Hippocampal formation (tissue), 2 donors: ENCODE results near the gene HPS4.
"Not testable (repeated sequence)": the region's sequence is repeated elsewhere in the genome, so short reads cannot be mapped to it uniquely, and the experiment has no call there.

Experiments
- DNase-seq, 2 donors: peaks; one replicate each; lab custom pipeline; 2025; lab: John Stamatoyannopoulos, UW

Gene HPS4

DNA sequence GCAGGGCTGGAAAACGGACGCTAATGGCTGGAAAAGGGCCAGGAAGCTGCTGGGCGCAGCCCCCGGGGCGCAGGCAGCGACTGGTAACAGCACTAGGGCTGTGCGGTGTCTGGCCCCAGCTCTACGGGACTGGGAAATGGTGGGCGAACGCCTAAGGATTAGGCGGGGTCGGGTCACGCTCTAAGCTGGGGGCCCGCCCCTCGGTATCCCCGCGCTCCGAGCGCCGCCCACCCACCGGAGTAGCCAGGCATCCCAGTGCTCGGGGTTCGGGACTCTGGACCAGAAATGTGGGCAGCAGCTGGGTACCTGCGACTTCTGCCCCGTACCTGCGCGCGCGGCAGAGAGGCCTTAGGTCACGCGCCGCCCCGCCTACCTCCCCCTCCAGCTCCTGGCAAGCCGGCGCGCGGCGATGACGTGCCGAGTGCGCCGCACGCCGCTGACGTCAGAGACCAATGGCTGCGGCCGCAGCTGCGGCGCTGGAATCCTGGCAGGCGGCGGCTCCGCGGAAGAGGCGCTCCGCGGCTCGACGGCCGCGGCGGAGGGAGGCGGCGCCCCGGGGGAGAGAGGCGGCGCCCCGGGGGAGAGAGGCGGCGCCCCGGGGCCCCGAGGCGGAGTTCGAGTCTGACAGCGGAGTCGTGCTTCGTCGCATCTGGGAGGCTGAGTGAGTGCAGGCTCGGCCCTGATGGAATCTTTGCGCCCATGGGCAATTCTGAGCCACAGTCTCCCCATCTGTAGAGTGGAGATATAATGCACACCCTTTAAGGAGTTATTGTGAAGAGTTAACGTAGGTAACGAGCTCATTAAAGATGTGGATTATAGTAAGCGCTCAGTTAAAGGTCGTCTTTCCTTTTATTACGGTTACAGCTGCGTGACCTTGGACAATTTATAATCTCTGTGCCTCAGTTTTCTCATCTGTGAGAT, at the start of gene HPS4, which contains the start of gene SRRD:
Gene HPS4 (minus strand): TSS at position 345 of the 921 bp plus-strand sequence. CDS start 2,021 bp downstream, outside the sequence.
Gene SRRD (plus strand): TSS at position 439 of the 921 bp plus-strand sequence. CDS start 14 bp downstream, at position 453.
- peak; percentile 59 to 82 for DNase-seq

DNA sequence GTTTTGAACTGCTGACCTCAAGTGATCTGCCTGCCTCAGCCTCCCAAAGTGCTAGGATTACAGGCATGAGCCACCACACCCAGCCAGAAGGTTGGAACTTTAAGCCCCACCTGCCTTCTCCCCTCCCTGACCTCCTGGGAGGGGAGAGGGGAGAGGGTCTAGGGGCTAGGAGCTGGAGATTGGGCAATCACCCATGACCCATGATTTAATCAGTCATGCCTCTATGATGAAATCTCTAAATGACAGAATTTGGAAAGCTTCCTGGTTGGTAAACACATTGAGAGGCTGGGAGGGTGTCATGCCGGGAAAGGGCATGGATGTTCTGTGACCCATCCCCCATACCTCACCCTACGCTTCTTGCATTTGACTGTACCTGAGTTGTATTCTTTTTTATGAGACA, 45.8 kb upstream of the HPS4 start:
- DNase-seq, result no peak

DNA sequence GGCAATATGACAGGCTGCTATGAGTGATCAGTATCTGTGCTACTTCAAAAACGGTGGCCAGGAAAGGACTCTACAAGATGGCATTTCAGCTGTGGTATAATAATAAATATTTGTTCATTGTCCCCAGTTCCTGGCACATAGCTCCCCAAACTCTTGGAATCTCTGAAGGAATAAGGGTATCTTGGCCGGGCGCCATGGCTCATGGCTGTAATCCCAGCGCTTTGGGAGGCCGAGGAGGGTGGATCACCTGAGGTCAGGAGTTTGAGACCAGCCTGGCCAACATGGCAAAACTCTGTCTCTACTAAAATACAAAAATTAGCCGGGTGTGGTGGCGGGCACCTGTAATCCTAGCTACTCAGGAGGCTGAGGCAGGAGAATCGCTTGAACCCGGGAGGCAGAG, 44.9 kb upstream of the HPS4 start:
- not testable (repeated sequence) for DNase-seq

DNA sequence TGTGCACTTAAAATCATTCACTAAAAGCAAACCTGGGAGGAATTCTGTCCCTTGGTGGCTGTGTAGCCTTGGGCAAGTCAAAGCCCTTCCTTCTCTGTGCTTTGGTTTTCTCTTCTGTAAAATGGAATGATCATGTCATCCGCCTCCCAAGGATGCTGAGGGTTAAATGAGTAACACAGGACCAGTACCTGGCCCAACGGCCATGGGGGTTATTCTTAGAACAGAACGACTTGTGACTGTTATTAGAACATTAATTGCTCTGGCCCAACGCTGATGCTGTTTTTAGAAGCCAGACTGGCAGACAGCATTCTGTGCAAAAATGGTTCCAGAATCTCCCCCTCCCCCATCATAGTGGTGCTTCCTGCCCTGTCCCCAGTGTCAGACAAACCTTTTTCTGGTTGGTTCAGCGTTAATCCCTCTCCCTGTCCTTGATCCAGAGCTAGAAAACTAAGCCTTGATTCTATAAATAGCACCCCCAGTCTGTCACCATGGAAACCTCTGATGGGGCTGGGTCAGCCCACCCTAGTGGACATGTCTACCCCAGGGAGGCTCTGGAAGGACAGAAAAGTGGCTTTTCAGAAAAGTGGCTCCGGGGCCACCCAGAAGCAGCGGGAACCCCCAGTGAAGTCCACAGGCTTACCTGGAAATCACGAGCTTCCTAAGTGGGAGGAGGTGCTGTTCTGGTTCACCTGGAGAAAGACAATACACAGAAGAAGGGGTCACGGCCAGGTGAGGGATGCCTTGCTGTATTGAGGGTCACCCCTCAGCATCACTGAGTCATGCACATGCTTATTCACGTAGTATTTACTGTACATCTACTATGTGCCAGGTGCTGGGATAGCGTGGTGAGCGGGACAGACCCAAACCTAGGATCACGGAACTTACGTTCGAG, 44.2 kb upstream of the HPS4 start:
- no peak for DNase-seq

DNA sequence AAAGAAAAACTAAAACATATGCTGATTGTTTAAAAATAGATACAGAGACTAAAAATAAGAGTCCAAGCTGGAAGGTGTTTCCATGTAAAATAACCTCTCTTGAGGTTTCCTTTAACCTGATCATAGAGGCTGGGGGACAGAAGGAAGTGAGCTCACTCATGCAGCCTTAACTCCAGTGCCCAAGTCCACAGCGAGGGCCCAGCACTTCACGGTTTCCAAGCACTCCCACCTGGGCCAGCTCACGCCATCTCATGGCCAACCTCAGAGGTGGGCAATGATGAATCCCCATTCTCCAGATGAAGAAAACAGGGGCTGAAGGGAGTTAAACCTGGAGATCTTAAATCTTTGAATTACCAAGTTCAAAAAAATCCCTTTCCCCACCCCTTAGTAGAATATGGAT, 43.6 kb upstream of the HPS4 start:
- no peak for DNase-seq

DNA sequence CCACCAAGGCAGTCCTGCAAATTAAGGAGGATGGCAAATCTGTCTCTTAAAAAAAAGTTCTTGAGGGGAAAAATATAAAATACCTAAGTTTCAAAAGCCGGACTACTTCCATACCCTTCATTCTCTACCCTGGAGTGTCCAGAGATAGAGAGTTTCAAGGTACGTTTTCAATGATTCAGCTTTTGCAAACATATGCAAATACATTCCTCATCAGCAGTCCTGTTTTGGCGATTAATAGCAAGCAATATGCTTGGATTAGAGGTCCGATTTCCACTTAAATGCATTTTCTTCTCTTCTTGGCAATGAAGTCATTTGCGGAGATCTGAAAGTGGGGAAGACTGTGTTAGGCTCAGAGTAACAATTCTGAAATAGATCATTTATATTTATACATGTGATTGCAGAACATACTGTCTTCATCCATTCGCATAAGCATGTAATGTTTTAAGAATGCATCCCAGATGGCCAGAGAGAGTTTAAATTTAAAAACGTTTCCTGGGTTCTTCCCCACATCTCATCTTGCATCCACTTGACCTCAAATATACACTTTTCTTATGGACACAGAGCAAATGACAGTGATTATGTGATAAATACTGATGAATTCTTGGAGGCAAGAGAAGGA, 42.5 kb upstream of the HPS4 start:
- DNase-seq, result no peak

DNA sequence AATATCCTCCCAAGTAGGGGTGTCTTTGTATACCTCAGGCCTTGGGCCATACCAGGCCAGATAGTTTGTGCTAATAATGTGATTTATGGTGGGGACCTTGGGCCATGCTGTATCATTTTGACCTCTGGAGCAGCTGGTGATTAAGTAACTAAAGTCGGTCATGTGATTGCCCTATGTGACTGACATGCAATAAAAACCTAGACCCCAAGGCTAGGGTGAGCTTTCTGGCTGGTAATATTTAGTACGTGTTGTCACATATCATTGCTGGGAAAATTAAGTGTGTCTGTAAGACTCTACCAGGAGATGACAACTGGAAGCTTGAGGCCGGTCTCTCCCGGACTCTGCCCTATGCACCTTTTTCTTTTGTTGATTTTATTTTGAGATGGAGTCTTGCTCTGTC, 41.3 kb upstream of the HPS4 start:
- DNase-seq, result no peak

DNA sequence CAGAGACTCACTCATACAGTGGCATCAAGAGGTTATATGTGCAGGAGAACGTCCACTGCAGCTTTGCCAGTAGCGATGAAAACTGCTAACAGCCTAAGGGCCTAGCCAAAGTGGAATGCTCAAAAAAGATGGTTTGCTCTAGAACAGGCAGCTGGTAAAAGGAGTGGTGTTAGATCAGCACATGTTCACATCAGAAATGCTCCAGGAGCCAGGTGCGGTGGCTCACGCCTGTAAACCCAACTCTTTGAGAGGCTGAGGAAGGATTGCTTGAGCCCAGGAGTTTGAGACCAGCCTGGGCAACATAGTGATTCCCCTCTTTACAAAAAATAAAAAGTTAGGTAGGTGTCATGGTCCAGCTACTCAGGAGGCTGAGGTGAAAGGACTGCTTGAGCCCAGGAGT, 39.0 kb upstream of the HPS4 start:
- peak in 1 of 2 donors; percentile 11 for DNase-seq

DNA sequence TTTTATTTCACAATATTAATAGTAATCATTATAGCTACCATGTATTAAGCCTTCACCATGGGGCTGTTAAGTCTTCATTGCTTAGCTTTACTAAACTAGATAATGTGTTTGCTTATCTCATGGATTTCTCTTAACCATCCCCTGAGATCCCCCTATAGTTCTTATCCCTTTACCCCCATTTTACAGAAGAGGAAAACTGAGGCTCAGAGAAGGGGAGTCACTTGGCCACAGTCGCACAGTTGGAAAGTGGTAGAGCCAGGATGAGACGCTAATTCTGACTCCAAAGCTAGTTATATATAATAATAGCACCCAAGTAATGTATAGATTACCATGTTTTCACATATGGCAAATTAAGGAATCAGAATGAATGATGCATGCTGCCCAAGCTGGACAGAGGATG, 38.4 kb upstream of the HPS4 start:
- DNase-seq, result no peak

DNA sequence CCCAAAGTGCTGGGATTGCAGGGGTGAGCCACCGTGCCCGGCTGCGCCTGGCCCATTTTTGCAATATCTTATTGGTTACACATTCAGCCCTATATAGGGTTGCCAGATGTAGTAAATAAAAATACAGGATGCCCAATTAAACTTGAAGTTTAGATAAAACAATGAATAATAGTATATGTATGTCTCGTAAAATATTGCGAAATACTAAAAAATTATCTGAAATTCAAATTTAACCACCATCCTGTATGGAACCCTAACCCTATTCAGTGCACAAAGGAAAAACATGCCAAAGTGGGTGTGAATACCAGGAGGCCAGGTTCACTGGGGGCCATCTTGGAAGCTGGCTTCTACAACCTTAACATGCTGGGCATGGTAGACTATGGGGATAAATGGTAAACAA, 33.8 kb upstream of the HPS4 start:
- no peak for DNase-seq

DNA sequence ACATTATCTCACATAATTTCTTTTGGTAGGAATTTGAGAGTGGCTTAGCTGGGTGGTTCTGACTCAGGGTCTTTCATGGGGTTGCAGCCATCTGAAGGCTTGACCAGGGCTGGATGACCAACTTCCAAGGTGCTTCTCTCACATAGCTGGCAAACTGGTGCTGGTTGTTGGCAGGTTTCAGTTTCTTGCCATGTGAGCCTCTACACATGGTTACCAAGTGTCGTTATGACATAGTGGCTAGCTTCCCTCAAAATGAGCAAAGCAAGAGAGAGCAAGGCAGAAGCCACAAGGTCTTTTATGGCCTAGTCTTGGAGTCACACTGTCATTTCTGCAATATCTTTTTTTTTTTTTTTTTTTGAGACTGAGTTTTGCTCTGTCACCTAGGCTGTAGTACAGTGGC, 32.9 kb upstream of the HPS4 start:
- DNase-seq, result no peak

DNA sequence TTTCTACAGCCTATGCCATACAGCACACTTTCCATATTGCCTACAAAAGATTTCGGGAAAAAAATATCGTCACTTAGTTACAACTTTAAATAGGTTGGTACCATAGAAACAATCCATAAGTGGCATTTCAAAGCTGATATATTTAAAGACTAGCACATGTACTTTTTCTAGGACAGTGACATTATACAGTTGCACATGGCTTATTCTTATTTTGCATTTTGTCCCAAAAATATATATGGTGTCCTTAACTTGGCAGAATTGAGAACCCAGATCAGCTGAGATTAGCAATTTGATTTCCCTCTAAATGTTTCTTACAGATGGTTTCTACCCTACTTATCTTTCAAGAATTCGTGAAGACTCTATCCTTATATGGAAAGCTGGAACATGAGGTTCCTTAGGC, 32.3 kb upstream of the HPS4 start:
- DNase-seq, result peak in 1 of 2 donors; percentile 43

DNA sequence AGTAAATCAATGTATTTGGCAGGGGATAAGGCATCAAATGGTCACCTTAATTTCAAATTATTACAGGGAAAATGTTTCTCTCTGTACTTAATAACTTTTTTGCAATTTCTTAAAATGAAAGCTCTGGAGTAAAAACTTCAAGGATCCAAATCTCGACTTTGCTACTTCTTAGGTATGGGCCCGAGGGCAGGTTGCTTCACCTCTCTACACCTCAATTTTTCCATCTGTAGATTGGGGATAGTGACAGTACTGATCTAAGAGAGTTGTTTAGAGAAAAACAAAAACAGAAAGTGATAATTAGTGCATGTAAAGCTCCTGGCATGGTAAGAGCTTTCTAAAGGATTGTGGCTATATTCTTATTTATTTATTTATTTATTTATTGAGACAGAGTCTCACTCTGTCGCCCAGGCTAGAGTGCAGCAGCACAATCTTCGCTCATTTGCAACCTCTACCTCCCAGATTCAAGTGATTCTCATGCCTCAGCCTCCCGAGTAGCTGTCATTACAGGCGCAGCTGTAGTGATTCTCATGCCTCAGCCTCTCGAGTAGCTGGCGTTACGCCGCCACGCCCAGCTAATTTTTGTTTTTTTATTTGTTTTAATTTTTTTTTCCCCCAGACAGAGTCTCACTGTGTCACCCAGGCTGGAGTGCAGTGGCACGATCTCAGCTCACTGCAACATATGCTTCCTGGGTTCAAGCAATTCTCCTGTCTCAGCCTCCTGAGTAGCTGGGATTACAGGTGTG, 31.0 kb upstream of the HPS4 start:
- DNase-seq, result no peak

DNA sequence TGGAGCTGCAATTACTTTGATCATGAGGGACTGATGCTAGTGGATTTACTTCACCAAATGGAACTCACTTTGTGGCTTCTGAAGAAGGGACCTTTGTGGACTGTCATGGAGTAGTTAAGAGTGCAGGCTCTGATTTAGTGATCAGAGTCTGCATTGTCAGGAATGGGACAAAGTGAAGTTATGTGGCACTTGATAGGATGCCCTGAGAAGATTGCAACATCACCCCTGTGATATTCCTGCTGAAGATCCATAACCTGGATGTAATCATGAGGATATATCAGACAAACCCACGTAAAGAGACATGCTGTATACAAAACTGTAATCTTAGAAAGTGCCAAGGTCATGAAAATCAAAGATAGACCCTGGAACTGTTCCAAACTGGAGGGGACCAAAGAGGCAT, 30.3 kb upstream of the HPS4 start:
- no peak for DNase-seq

DNA sequence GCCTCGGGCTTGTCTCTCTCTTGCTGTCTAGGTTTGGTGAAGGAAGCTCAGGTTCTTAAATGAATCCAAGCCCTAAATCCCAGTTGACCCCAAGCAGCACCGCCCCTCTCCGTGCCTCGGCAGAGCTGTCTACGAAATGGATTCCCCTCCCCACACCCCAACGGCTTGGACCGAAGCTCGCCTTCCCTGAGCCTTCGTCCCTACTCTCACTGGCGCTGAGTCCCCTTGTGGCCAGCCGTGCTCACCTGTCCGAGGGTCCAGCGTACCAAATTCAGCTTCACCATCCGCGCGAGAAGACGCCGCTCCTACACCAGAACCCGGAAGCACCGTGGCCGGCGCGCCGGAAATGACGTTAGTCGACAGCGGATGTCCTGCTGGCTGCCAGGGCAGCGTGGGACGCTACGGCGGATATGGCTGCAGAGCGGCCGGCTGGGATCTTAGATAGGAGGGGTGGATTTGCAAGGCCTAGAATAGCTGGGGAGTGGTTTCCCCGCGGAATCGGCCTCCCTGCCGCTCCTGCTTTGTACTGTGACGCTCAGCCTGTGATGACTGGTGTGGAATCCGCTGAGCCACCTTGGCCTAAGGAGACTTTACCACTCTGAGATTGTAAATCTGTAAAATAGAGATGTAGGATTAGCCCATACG, 28.7 kb upstream of the HPS4 start, which contains the start of gene TFIP11:
Gene TFIP11 (minus strand): TSS at position 325 of the 645 bp plus-strand sequence. CDS start 2,201 bp downstream, outside the sequence.
- DNase-seq, result peak; percentile 81 to 93

DNA sequence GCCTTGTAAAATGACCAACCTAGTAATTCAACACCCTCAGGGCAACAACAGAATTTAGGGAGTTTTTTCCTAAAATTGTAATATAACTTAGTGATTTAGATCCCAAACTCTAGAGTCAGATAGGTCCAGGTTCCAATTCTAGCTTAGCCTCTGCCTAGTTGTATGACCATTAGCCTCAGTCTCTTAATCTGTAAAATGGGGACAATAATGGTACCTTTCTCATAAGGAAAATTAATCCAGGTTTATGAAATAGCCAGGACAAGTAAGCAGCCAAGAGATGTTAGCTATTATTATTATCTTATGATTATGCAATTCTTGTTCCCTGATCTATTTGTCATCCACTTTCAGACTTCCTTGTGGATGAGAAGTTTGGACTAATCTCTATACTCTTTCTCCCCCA, 24.6 kb upstream of the HPS4 start:
- no peak for DNase-seq

DNA sequence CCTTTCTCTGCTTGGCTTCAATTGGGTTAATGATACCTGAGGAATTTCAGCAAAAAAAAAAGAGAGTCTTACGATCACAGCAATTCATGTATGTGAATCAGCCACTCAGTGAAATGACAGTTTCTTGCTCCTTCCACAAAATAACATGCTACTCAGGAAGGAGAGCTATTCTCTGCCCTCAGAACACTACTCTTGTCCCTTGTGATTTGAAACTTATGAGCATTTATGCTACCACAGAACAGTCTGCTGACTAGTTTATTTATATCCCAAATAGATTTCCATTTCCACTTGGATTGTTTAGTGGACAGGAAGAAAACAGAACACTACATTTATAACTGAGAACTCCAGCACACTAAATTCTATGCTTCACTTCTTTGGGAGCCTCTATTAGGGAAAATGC, 20.2 kb upstream of the HPS4 start:
- DNase-seq, result no peak

DNA sequence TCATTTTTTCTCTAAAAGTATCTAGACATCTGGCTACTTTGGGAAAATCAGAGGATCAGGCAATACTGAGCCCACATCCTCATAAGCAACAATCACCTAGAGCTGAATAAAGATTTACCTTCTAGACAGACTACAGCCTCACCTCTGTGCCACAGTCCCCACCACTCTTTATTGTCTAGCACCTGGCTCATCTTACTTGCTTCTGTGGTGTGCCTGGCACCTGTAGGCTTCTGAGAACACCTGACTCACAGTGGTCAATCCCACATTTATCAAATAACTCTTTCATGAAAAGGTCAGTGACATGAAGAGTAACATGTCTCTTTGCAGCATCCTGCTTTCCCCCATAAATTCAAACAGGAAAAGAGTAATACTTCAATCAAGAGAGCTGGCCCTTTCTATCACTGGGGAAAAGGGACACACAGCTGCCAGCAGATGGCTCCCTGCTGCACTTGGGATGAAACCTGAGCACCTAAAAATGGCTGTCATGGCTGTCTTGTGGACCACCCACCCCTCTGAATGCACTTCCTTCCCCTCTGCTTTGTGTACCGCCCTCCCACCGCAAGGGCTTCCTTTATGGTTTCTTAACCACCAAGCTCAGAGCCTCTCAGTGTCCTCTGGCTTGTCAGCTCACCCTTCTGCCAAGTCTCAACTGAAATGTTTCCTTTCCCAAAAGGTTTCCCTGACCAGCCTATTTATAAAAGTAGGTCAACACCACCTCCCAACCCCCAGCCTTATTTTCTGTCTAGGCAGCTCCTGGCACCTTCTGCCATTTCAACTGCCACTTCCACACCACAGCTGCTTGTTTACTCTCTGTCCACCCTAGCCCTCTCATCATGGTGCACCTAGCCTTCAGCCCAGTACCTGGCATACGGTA, 19.3 kb upstream of the HPS4 start:
- peak; percentile 15 to 47 for DNase-seq

DNA sequence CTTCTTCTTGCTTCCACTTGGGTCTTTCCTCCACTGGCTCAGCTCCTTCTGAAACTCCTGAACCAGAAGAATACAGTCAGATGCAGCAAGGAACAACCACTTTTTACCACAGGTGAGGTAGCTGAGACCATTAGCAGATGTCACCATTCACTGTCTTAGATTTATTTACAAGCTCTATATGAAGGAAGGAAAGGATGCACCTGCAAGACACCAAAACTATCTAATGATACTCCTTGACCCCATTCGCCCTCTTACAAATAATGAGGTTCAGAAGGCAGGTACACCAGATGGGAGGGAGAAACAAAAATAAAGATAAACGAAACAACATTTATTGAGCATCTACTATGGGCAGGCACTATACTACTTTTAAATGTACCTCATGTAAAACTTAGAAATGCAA, 18.4 kb upstream of the HPS4 start:
- no peak for DNase-seq

DNA sequence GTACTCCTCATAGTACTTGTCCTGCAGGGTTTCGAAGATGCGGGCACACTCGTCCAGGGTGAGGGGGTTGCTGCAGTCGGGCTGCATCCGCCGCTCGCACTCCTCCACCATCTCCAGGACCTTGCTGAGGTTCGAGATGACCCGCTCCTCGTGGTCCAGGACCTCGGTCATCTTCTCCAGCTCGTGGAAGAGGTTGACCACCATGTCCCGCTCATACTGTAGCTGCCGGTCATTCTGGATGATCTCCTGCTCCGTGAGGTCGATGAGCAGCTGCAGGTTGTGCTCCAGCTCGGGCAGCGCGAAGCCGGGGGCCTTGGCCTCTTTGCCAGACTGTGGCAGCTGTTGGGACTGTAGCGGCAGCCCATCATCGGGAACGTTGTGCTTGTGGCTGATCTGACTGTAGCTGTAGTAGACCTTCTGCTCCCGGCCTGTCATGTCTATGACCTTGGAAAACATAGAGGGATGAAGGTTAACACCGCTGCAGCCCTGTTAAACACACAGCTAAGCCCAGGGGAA, 15.7 kb upstream of the HPS4 start:
- no peak for DNase-seq
